KMS-11 (cell line): ENCODE data around the gene NEK8.

Source experiments
- H2AFZ ChIP-seq: fragments of 200-600 bp; sonication (generic); 2 replicates; pipeline ENCODE4 v1.6.1; 2016; ENCODE audit warnings: antibody characterized with exemption, mixed run types, low read depth
- H3K27ac ChIP-seq: fragments of 200-600 bp; sonication (generic); 2 replicates; pipeline ENCODE4 v1.6.1; 2016; ENCODE audit warnings: mild to moderate bottlenecking, mixed run types
- H3K27me3 ChIP-seq: fragments of 200-600 bp; sonication (generic); 2 replicates; pipeline ENCODE4 v1.6.1; 2017; ENCODE audit warnings: mild to moderate bottlenecking, low read depth, mixed run types, moderate library complexity; ENCODE audit not compliant: insufficient read depth
- H3K36me3 ChIP-seq: fragments of 200-600 bp; sonication (generic); 2 replicates; pipeline ENCODE4 v1.6.1; 2017; ENCODE audit warnings: mild to moderate bottlenecking, mixed run types; ENCODE audit not compliant: insufficient read depth
- H3K4me1 ChIP-seq: fragments of 200-600 bp; sonication (generic); 2 replicates; pipeline ENCODE4 v1.6.1; 2016; ENCODE audit warnings: mild to moderate bottlenecking, low read depth, mixed run types; ENCODE audit not compliant: poor library complexity, severe bottlenecking
- H3K4me2 ChIP-seq: fragments of 200-600 bp; sonication (generic); 2 replicates; pipeline ENCODE4 v1.7.0; 2016; ENCODE audit warnings: mild to moderate bottlenecking, mixed run types
- H3K4me3 ChIP-seq: fragments of 200-600 bp; sonication (generic); IDR thresholded peaks from 2 replicates; pipeline ENCODE4 v1.6.1; 2017; ENCODE audit warnings: low read depth, low read length, mixed read lengths; ENCODE audit not compliant: insufficient read depth
- H3K79me2 ChIP-seq: fragments of 200-600 bp; sonication (generic); 2 replicates; pipeline ENCODE4 v1.6.1; 2016; ENCODE audit warnings: low read depth, mixed run types; ENCODE audit not compliant: insufficient read depth
- H3K9ac ChIP-seq: fragments of 200-600 bp; sonication (generic); 2 replicates; pipeline ENCODE4 v1.6.1; 2016; ENCODE audit warnings: mild to moderate bottlenecking, mixed run types
- H4K20me1 ChIP-seq: fragments of 200-600 bp; sonication (generic); 2 replicates; pipeline ENCODE4 v1.6.1; 2016; ENCODE audit warnings: mild to moderate bottlenecking, mixed run types; ENCODE audit not compliant: insufficient read depth
- CTCF ChIP-seq: fragments of 200-600 bp; sonication (generic); conservative IDR thresholded peaks from 2 replicates; pipeline ENCODE4 v1.6.1; 2017; ENCODE audit warnings: low read depth, mild to moderate bottlenecking, antibody characterized with exemption, low read length, moderate library complexity, mixed read lengths

Gene NEK8

GRCh38 chr17:28758411-28759121, 30.0 kb downstream of the NEK8 start:
- no peaks in the 10 kb centered on the region for H3K36me3 ChIP-seq
- no peaks in the 10 kb centered on the region for H3K79me2 ChIP-seq
- H3K4me3 ChIP-seq = no peak overlapping the region
- no peak for TF ChIP-seq CTCF
- H2AFZ ChIP-seq = no peak overlapping the region
- no peak overlapping the region for H3K4me2 ChIP-seq
- H3K4me1 ChIP-seq = peaks cover 28% of the 10 kb centered on the region
- no peak overlapping the region for H3K27ac ChIP-seq
- H3K27me3 ChIP-seq = no peaks in the 10 kb centered on the region
- H4K20me1 ChIP-seq = no peaks in the 10 kb centered on the region
- no peak overlapping the region for H3K9ac ChIP-seq

GRCh38 chr17:28759256-28759865, 30.8 kb downstream of the NEK8 start:
- no peaks in the 10 kb centered on the region for H3K27me3 ChIP-seq
- H3K36me3 ChIP-seq = no peaks in the 10 kb centered on the region
- TF ChIP-seq CTCF = no peak
- H3K4me2 ChIP-seq = no peak overlapping the region
- H4K20me1 ChIP-seq = no peaks in the 10 kb centered on the region
- H3K27ac ChIP-seq = no peak overlapping the region
- H3K4me3 ChIP-seq = no peak overlapping the region
- H3K4me1 ChIP-seq = peaks cover 35% of the 10 kb centered on the region
- H3K79me2 ChIP-seq = no peaks in the 10 kb centered on the region
- H2AFZ ChIP-seq = no peak overlapping the region
- no peak overlapping the region for H3K9ac ChIP-seq

GRCh38 chr17:28760601-28761562, 32.3 kb downstream of the NEK8 start:
- Histone ChIP-seq H3K79me2 (no peaks in the 10 kb centered on the region), H4K20me1 (no peaks in the 10 kb centered on the region), H3K4me3 (no peak overlapping the region), H3K9ac (no peak overlapping the region), H3K27me3 (no peaks in the 10 kb centered on the region), H3K4me1 (peaks cover 37% of the 10 kb centered on the region), H3K36me3 (no peaks in the 10 kb centered on the region), H3K4me2 (no peak overlapping the region), H3K27ac (no peak overlapping the region), H2AFZ (no peak overlapping the region)
- no peak for TF ChIP-seq CTCF

GRCh38 chr17:28763137-28763799, 34.7 kb downstream of the NEK8 start:
- Histone ChIP-seq H3K4me3 (no peak overlapping the region), H3K9ac (peak overlapping the region; percentile 9; the same call in 1 of the 2 replicates), H3K27me3 (no peaks in the 10 kb centered on the region), H3K79me2 (no peaks in the 10 kb centered on the region), H3K36me3 (no peaks in the 10 kb centered on the region), H3K4me2 (peak overlapping the region; percentile 74), H4K20me1 (no peaks in the 10 kb centered on the region), H3K27ac (peak overlapping the region; percentile 68), H2AFZ (no peak overlapping the region), H3K4me1 (peaks cover 43% of the 10 kb centered on the region)
- no peak for TF ChIP-seq CTCF
